SK-MEL-5 (cell line): Measurements from ENCODE around the gene NPAS4. TPM values are rescaled to one million over a fixed set of nuclear protein-coding genes. Genes with fewer than 3 reads are reported as not detected.
A peak's percentile ranks its signal among the peaks of the same experiment; 100 is the strongest.
"Not testable (repeated sequence)": the region's sequence is repeated elsewhere in the genome, so short reads cannot be mapped to it uniquely, and the experiment has no call there.

ENCODE experiments used
- DNase-seq: peaks from one replicate; pipeline ENCODE4 v3.0.0-alpha.2; 2016; ENCODE audit warnings: low read depth, low spot score
- in situ Hi-C: cut with HindIII; loops from 2 replicates; pipeline ENCODE4 v1.10.0; 2016; ENCODE audit warnings: low sequenced_read_pairs, high pct_unique_total_duplicates, low pct_unique_long_range_greater_than_20kb
- total RNA-seq: library from RNA; depleted of rRNA; stranded (reverse); fragments of >200 nt; shearing (Covaris generic); gene quantifications from 2 replicates; pipeline ENCODE4 v1.2.3, GENCODE V29; 2014

Gene NPAS4
- total RNA-seq, 1 experiment from 2014 or later = not detected

DNA sequence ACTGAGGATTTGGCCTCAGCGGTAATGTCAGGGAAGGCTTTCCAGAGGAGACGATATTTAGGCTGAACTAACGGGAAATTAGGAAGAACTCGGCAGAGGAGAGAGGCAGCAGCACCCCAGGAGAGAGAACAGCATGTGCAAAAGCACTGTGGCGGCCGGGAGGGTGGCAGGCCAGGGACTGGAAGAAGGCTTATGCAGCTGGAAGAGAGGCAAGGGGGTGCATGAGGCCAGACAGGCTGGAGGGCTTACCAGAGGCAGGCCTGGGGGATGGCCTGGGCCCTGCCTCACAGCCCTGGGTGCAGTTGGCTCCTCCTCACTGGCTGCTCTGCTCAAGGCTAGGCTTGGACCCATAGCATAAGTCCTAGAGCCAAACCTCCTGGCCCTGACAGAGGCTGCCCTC lies 7.7 kb upstream of the NPAS4 start:
- in situ Hi-C loops = no loop called here
- no peak for DNase-seq

DNA sequence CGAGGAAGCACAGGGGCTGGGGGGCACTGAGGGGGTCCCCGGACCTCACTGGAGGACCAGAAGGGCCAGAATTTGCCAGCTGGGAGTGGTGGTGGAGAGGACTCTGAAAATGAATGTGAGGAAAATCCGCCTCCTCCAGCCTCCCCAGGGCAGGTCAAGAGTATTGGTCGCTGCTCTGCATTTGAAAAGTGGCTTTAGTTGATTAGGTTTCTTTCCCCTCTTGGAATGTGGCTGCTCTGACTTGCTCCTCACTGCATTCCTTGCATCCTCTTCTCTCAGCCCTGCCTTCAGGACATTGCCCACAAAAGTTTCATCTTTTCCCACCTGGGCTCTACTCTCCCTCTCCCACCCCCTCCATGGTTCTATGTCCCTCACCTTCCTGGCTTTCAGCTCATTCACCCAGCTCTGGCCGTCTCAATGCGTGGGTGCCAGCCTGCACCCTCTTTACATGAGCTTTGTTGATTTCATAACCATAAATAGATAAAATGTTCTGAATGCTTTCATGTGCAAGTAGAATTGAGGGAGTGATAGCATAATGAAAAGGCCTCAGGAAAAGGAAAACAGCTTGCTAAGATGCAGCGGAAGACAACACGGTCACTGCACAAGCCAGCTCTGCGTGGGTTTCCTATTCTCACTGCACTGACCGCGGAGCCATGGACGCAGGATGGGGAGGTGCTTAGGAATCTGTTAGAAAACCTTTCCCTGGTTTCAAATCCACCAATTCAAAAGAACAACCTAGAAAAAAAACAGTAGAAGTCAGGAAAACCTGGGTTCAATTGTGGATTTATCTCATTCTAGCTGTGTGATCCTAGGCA lies 6.5 kb upstream of the NPAS4 start:
- in situ Hi-C loops = no loop called here
- no peak for DNase-seq

DNA sequence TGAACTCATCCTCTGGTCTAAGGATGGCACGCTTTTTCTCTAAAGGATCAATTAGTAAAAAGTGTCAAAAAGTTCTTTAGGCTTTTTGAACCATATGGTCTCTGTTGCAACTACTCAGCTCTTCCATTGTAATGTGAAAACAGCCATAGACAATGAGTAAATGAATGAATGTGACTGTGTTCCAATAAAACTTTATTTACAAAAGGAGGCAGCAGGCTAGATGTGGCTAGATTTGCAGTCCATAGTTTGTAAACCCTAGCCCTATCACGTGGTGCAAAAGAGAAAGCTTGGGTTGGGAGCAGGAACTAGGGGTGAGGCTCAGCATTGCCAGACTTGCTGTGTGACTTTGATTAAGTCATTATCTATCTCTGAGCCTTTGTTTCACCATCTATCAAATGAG lies 5.4 kb upstream of the NPAS4 start:
- DNase-seq = no peak
- in situ Hi-C loops = no loop called here

DNA sequence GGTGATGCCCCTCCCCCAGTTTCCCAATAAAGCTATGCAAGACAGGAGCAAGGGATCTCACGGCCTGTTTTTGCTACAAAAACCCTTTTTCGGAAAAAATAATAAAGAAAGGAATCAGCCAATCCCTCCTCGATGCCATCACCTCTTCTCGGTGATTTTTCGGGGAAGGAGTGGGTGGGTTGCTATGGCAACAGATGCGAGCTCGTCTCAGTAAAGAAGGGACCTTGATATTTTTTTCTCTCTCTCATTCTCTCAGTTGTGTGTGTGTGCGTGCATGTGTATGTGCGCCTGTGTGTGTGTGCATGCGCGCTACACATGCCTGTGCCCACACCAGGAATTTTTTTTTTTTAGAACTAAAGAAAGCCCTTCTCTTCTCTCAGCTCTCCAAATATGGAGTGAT lies 3.8 kb upstream of the NPAS4 start:
- DNase-seq = no peak
- in situ Hi-C loops = no loop called here

DNA sequence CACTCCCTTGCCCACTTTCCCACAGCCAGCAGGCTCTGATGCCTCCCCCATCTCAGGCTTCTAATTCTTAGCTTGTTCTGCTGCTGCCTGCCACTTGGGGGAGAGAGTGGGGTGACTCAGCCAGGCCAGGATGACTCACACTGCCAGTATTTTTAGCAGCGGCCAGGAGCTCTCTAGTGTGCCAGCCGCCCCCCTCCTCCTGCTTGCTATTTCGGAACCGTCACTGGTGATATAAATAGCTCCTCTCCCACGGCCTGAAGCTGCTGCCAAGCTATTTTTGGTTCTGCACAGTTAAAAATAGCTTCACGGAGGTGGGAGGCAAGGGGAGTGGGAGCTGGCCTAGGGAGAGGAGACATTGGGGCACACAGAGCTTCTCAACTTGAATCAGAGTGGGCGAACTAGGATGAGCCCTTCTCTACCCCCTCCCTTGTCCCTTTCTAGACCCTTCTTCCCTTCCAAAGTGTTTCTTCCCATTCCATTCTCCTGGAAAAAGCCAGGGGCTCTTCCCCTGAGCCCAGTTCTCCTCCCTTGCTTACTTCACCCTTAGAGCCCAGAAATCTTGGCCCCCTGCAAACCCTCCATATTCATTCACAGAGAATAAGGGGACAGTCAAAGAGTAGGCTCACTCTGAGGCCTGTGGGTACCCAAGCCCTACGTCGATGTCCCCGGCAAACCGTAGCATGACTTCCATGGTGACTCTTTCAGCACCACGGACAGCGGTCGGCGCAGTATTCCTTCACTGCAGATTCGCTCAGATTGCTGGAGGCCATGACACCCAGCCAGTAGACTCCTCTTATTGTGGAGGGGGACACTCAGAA lies 2.5 kb upstream of the NPAS4 start:
- in situ Hi-C loops = no loop called here
- DNase-seq = peak; percentile 45

DNA sequence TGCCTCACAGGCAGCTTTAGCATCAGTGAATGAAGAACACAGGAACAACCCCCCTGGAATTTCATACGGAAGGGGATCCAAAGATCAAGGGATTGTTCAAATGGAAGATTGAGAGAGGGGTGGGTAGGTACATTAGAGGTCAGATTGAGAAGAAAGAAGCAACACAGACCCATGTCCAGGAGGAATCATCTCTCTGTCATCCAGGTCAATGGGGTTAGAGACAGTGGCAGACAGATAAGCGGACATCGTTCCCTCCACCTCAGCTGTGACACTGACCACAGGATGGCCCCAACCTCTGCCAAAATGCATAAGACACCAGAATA lies 1.9 kb upstream of the NPAS4 start:
- in situ Hi-C loops = no loop called here
- DNase-seq = no peak

DNA sequence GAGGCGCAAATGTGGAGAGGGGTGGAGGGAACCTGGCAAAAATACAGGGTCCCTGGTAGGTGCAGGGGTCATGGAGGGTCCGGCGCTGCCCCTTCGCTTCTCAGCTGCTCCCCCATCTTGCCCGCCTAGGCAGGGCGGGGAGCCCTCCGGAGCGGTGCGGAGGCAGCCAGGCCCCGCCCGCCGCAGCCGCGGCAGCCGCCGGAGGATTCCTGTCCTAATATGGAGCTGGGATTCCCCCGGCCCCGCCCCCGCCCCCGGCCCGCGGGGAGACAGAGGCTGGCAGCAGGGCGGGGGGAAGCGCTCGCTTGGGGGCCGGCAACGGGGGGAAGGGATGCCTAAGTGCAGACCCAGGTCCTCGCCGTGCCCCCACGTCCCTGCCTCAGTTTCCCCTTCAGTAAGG lies 1.0 kb upstream of the NPAS4 start:
- in situ Hi-C loops = no loop called here

DNA sequence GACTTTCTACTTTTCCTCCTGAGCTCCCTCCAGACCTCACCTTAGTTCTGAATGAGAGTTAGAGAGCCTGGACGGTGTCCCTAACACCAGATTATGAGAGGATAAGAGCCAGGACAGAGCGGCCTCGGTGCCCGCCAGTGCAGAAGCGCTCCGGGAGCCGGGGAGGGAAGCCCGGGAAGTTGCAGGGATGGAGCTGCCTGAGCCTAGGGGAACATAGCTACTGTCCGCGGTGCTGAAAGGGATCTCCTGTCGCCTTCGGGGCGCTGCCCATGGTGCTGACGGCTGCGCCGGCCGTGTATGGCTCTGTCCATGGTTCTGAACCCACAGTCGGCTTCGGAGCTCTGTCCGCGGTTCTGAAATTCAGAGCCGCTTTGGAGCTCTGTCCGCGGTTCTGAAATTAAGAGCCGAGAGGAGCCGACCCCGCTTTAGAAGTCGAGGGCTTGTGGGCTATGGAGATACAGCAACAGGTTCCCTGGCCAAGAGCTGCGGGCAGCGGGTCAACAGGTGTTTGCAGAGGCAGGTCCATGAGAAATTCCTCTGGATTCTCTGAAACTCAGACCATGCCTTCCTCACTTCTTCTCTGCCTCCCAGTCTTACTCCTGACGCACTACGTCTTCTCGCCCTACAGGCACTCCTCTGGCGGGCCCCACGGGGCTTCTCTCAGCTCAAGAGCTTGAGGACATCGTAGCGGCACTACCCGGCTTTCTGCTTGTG lies 814 bp downstream of the NPAS4 start:
- in situ Hi-C loops = no loop called here
- DNase-seq = peak; percentile 76

More for the DNA sequence above, 1.0 kb upstream of the NPAS4 start:
- no peak for DNase-seq

DNA sequence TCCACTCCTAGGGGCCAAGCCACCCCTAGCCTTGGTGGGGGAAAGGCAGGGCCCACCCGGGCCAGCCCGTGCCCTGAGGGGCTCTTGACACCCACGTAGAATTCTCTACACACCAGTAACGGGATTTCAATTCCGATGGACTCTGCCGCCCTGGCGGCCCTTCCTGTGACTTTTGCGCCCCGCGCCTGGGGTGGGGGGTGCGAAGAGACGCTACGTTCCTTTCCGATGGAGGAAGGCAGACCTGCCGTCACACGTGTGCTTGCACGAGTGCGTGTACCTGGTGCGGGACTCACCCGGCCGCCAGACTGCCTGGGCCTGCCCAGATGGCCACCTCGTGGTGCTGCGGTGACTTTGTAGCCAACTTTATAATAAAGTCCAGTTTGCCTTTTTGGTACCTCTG lies 5.5 kb downstream of the NPAS4 start:
- DNase-seq = no peak
- in situ Hi-C loops = no loop called here

DNA sequence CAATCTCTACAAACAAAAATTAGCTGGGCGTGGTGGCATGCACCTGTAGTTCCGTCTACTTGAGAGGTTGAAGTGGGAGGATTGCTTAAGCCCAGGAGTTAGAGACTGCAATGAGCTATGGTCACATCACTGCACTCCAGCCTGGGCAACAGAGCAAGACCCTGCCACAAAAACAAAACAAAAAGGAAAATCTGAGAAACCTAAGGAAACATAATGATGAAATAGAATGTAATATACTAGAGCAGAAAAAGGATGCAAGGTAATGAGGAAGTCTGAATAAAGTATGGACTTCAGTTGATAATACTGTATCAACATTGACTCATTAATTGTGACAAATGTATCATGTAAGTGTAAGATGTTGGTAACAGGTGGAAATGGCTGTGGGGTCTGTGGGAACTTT lies 8.1 kb downstream of the NPAS4 start:
- in situ Hi-C loops = no loop called here
- DNase-seq = no peak

DNA sequence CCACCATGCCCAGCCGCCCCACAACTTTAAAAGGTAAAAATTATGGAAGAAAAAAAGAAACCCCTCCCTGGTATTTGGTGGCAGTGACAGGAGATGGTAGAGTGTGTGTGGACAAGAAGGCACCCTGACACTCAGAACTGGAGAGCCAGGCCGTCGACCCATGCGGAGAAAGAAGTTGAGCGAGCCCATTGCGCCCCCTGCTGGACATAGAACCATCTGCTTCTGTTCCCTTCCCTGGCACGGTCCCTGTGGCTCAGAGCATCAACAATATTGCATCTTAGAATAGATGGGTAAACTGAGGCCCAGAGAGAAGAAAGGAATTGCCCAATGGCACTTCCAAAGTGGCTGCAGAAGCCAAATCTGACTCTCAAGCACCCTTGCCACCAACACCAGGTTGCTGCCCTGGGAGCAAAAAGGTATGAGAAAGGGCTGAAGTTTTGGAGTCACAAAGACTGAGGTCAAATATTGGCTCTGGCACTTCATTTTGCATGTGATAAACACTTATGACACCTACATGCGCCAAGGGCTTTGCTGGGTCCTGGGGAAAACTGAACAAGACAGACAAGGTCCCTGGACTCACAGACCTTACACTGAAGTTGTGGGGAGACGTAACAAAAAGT lies 9.3 kb downstream of the NPAS4 start:
- in situ Hi-C loops = no loop called here
- peak; percentile 71 for DNase-seq

DNA sequence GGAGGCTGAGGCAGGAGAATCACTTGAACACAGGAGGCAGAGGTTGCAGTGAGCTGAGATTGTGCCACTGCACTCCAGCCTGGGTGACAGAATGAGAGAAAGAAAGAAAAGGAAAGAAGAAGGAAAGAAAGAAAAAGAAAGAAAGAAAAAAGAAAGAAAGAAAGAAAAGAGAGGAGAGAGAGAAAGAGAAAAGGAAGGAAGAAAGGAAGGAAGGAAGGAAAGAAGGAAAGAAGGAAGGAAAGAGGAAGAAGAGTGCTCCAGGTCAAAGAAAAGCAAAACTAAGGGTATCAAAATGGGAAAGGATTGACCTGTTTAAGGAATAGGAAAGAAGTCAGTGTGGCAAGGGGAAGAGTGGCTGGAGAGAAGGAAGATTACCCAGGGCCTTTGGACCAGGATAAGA lies 10.5 kb downstream of the NPAS4 start:
- DNase-seq, in situ Hi-C loops: not testable (repeated sequence)

DNA sequence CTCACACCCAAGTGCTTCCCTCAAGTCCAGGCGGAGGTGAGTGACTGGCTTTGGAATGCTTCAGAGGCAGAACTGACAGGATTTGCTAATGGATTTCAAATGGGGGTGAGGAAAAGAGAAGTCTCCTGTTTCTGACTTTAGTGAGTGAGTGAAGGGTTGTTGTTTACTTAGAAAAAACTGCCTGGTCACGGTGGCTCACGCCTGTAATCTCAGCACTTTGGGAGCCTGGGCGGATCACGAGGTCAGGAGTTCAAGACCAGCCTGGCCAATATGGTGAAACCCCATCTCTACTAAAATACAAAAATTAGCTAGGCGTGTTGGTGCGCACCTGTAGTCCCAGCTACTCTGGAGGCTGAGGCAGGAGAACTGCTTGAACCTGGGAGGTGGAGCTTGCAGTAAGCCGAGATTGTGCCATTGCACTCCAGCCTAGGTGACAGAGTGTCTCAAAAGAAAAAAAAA lies 11.1 kb downstream of the NPAS4 start:
- in situ Hi-C loops, DNase-seq: not testable (repeated sequence)

DNA sequence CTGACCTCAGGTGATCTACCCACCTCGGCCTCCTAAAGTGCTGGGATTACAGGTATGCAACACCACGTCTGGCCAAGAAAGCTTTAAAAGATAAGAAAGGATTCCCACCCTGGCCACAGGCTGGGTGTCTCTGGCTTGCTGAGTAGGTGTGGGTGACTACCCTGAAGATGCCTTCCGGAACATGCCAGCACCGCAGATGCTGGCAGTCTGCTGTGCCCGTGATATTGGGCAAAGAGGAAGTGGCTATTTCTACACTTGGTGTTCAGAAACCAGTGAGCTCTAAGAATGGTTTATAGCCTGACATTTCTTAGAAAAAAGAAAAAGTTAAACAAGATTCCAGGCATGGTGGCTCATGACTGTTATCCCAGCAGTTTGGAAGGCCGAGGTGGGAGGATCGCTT lies 11.8 kb downstream of the NPAS4 start:
- DNase-seq = no peak
- in situ Hi-C loops = no loop called here

DNA sequence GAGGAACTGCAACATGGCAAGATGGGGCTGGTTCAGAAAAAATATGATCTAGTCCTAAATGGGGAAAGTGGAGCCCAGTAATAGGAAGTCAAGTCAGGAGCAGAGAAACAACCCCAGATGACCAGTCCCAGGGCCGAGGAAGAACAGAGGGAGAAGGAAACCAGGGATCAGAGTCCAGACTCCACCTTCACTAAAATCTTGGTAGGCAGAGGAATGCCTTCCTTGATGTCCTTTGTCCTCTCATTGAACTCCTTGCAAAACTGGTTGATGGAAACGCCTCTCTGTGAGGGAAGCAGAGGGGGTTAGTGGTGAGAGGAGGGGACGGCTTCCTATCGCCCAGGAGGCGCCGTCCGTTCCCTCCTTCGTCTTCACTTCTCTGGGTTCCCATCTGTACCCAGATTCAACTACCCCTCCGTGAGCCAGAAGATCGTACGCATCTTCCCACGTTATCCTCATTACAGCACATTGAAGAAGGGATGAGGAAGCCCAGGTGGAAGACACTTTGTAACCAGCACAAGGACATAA lies 17.2 kb downstream of the NPAS4 start:
- in situ Hi-C loops = no loop called here
- DNase-seq = no peak

DNA sequence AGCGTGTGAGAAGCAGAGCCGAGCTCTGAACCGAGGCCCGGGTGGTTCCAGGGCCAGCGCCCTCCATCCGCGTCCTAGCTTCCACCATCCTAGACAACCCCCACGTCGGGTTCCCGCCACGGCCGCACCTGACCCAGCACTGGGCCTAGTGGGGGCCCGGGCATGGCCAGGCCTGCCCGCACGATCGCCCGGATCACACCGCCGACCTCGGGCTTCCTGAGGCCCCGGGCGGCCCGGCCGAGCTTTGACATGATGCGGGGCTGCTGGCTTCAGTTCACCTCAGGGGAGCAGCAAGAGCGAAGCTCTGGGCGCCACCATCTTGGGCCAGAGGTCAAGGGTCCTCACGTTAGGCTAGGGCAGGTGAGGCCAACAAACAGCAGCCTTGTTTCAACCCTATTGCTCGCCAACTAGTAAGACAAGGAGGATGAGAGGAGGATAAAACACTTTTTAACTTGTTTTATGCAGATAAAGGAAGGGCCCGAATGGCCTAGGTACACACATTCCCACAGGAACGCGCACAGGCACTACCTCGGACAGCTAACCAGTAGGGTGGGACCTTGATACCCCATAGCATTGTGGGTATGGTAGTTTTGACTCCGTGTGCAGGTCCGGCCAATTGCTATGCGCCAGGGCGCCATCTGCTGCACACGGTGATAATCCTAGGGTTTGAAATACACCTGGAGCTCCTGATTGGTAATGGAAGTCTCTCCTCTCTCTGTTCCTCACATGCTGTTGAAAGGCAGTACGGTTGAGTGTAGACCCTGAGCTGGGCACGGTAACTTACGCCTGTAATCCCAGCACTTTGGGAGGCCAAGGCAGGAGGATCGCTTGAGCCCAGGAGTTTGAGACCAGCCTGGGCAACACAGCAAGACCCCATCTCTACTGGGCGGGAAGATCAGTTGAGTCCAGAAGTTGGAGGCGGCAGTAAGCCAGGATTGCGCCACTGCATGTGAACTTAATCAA lies 17.9 kb downstream of the NPAS4 start, which contains the start of gene MRPL11:
TSS of gene MRPL11 (minus strand) at position 345 of the 963 bp plus-strand sequence. CDS start at position 251, 94 bp downstream.
- peak; percentile 91 for DNase-seq

More for the DNA sequence above, 17.9 kb downstream of the NPAS4 start, which contains the start of gene MRPL11:
- in situ Hi-C loops = no loop called here
